HEK293T (cell line): ENCODE results near the gene PLB1.

Experiments
- ARNT ChIP-seq: fragments of 450-650 bp; IDR thresholded peaks from 2 replicates; pipeline ENCODE4 v1.6.1; 2017; ENCODE audit warnings: mild to moderate bottlenecking
- BHLHE40 ChIP-seq: fragments of 450-650 bp; IDR thresholded peaks from 2 replicates; pipeline ENCODE4 v1.6.1; 2016; ENCODE audit warnings: mild to moderate bottlenecking, moderate library complexity, borderline replicate concordance
- CTBP1 ChIP-seq: fragments of 450-650 bp; IDR thresholded peaks from 2 replicates; pipeline ENCODE4 v1.6.1; 2016; ENCODE audit warnings: borderline replicate concordance
- ELF4 ChIP-seq: fragments of 450-650 bp; IDR thresholded peaks from 2 replicates; pipeline ENCODE4 v1.6.1; 2017; ENCODE audit warnings: antibody characterized with exemption
- FOXA1 ChIP-seq: fragments of 450-650 bp; IDR thresholded peaks from 2 replicates; pipeline ENCODE4 v1.6.1; 2016; ENCODE audit warnings: mild to moderate bottlenecking
- FOXK2 ChIP-seq: fragments of 450-650 bp; IDR thresholded peaks from 2 replicates; pipeline ENCODE4 v1.6.1; 2016; ENCODE audit warnings: mild to moderate bottlenecking
- L3MBTL2 ChIP-seq: fragments of 450-650 bp; conservative IDR thresholded peaks from 2 replicates; pipeline ENCODE4 v1.6.1; 2016; ENCODE audit warnings: mild to moderate bottlenecking
- LEF1 ChIP-seq: fragments of 450-650 bp; IDR thresholded peaks from 2 replicates; pipeline ENCODE4 v1.6.1; 2017; ENCODE audit warnings: mild to moderate bottlenecking, borderline replicate concordance
- SP1 ChIP-seq: fragments of 450-650 bp; IDR thresholded peaks from 2 replicates; pipeline ENCODE4 v1.6.1; 2017
- ZNF384 ChIP-seq: fragments of 450-650 bp; IDR thresholded peaks from 2 replicates; pipeline ENCODE4 v1.6.1; 2016

- TF ChIP-seq ARNT (no peak), FOXA1 (no peak), CTBP1 (no peak), FOXK2 (no peak), BHLHE40 (no peak), L3MBTL2 (no peak), ELF4 (no peak), ZNF384 (no peak), LEF1 (no peak), SP1 (no peak)
Observed at GRCh38 chr2:28648671-28649395, 153.0 kb downstream of the PLB1 start.
